ENCODE results near the gene CD14.
A peak's percentile ranks its signal among the peaks of the same experiment; 100 is the strongest.

Gene CD14

DNA sequence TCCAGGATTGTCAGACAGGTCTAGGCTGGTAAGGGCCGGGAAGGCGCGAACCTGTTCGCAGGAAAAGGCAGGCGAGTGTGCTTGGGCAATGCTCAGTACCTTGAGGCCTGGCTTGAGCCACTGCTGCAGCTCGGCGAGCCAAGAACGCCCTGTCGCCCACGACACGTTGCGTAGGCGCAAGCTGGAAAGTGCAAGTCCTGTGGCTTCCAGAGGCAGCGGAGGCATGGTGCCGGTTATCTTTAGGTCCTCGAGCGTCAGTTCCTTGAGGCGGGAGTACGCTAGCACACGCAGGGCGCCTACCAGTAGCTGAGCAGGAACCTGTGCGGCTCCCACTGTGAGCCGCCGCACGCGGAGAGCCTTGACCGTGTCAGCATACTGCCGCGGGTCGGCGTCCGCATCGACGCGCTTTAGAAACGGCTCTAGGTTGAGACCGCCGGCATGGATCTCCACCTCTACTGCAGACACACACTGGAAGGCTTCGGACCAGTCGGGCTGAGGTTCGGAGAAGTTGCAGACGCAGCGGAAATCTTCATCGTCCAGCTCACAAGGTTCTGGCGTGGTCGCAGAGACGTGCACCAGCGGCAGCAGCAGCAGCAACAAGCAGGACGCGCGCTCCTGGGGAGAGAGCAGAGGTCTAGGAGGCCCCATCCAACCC is 482 bp downstream of the CD14 start:
- Histone ChIP-seq H3K9ac (ENCODE audit: low read length) (no peak overlapping the region), H3K27ac (ENCODE audit: low read depth, low read length) (no peak overlapping the region), H3K27me3 (ENCODE audit: low read length) (no peaks in the 10 kb centered on the region)

DNA sequence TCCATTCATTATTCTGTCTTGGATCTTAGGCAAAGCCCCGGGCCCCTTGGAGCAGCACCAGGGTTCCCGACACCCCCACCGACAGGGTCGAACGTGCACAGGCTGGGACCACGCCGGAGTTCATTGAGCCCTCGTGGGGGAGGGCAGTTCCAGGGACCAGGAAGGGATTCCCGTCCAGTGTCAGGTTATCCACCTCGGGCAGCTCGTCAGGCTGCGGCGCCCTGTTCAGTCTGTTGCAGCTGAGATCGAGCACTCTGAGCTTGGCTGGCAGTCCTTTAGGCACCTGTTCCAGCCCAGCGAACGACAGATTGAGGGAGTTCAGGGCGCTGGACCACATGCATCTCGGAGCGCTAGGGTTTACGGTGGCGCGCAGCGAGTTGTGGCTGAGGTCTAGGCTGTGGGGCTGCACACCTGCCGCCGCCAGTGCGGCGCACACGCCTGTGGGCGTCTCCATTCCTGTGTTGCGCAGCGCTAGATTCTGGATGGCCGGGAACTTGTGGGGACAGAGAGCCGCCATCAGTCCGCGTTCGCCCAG is 1.1 kb downstream of the CD14 start:
- H2AFZ ChIP-seq (ENCODE audit: low read depth, low read length, severe bottlenecking), result no peak overlapping the region
- 0 out of 2 replicates have a peak, but pooled peaks cover 5% of the 10 kb centered on the region for H3F3A ChIP-seq (ENCODE audit: insufficient read depth)
- no peak overlapping the region for H3K4me3 ChIP-seq (ENCODE audit: insufficient read depth, low read length, poor library complexity, severe bottlenecking)
- peaks cover 15% of the 10 kb centered on the region; the same call in 1 of the 2 replicates for H3K9me3 ChIP-seq (ENCODE audit: insufficient read depth, low read length)
- H3K4me2 ChIP-seq (ENCODE audit: low read depth, low read length, poor library complexity, severe bottlenecking), result no peak overlapping the region
- H3K36me3 ChIP-seq (ENCODE audit: low read length), result no peaks in the 10 kb centered on the region
- TF ChIP-seq EZH2phosphoT487 (conservative IDR thresholded peaks at IDR 0.05; ENCODE audit: low read length), result no peak
- TF ChIP-seq, protein P1, sequence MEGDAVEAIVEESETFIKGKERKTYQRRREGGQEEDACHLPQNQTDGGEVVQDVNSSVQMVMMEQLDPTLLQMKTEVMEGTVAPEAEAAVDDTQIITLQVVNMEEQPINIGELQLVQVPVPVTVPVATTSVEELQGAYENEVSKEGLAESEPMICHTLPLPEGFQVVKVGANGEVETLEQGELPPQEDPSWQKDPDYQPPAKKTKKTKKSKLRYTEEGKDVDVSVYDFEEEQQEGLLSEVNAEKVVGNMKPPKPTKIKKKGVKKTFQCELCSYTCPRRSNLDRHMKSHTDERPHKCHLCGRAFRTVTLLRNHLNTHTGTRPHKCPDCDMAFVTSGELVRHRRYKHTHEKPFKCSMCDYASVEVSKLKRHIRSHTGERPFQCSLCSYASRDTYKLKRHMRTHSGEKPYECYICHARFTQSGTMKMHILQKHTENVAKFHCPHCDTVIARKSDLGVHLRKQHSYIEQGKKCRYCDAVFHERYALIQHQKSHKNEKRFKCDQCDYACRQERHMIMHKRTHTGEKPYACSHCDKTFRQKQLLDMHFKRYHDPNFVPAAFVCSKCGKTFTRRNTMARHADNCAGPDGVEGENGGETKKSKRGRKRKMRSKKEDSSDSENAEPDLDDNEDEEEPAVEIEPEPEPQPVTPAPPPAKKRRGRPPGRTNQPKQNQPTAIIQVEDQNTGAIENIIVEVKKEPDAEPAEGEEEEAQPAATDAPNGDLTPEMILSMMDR (IDR thresholded peaks at IDR 0.05; ENCODE audit: insufficient read depth, low read length, poor library complexity, severe bottlenecking), result no peak
- H3K9ac ChIP-seq (ENCODE audit: low read length), result no peak overlapping the region
- H3K79me2 ChIP-seq (ENCODE audit: insufficient read depth, low read length), result no peaks in the 10 kb centered on the region
- H4K20me1 ChIP-seq (ENCODE audit: low read depth, low read length), result no peaks in the 10 kb centered on the region
- H3K9me2 ChIP-seq (replicated peaks; ENCODE audit: insufficient read depth, low read length), result no peaks in the 10 kb centered on the region
- no peaks in the 10 kb centered on the region for H3K27me3 ChIP-seq (ENCODE audit: low read length)
- no peak overlapping the region for H3K27ac ChIP-seq (ENCODE audit: low read depth, low read length)

More for the DNA sequence above, 482 bp downstream of the CD14 start:
- no peaks in the 10 kb centered on the region for H3K9me2 ChIP-seq (replicated peaks; ENCODE audit: insufficient read depth, low read length)
- H3K36me3 ChIP-seq (ENCODE audit: low read length), result no peaks in the 10 kb centered on the region
- H4K20me1 ChIP-seq (ENCODE audit: low read depth, low read length), result no peaks in the 10 kb centered on the region
- no peaks in the 10 kb centered on the region for H3K79me2 ChIP-seq (ENCODE audit: insufficient read depth, low read length)
- H3K9me3 ChIP-seq (ENCODE audit: insufficient read depth, low read length), result peaks cover 14% of the 10 kb centered on the region; the same call in 1 of the 2 replicates
- TF ChIP-seq EZH2phosphoT487 (conservative IDR thresholded peaks at IDR 0.05; ENCODE audit: low read length), result no peak
- TF ChIP-seq, protein P1 (IDR thresholded peaks at IDR 0.05; ENCODE audit: insufficient read depth, low read length, poor library complexity, severe bottlenecking), result no peak
- no peak overlapping the region for H3K4me3 ChIP-seq (ENCODE audit: insufficient read depth, low read length, poor library complexity, severe bottlenecking)
- H3F3A ChIP-seq (ENCODE audit: insufficient read depth), result 0 out of 2 replicates have a peak, but pooled peaks cover 5% of the 10 kb centered on the region
- H2AFZ ChIP-seq (ENCODE audit: low read depth, low read length, severe bottlenecking), result peak overlapping the region; percentile 40
- peak overlapping the region; percentile 38 for H3K4me2 ChIP-seq (ENCODE audit: low read depth, low read length, poor library complexity, severe bottlenecking)

- H3K4me3 ChIP-seq (ENCODE audit: insufficient read depth, low read length, poor library complexity, severe bottlenecking), result no peak overlapping the region
- peaks cover 15% of the 10 kb centered on the region; the same call in 1 of the 2 replicates for H3K9me3 ChIP-seq (ENCODE audit: insufficient read depth, low read length)
- H3K36me3 ChIP-seq (ENCODE audit: low read length), result no peaks in the 10 kb centered on the region
- H3K79me2 ChIP-seq (ENCODE audit: insufficient read depth, low read length), result no peaks in the 10 kb centered on the region
- no peak overlapping the region for H3K27ac ChIP-seq (ENCODE audit: low read depth, low read length)
- no peak overlapping the region for H3K9ac ChIP-seq (ENCODE audit: low read length)
- 0 out of 2 replicates have a peak, but pooled peaks cover 5% of the 10 kb centered on the region for H3F3A ChIP-seq (ENCODE audit: insufficient read depth)
- no peak overlapping the region for H3K4me2 ChIP-seq (ENCODE audit: low read depth, low read length, poor library complexity, severe bottlenecking)
- no peaks in the 10 kb centered on the region for H3K9me2 ChIP-seq (replicated peaks; ENCODE audit: insufficient read depth, low read length)
- no peaks in the 10 kb centered on the region for H3K27me3 ChIP-seq (ENCODE audit: low read length)
- H2AFZ ChIP-seq (ENCODE audit: low read depth, low read length, severe bottlenecking), result no peak overlapping the region
- no peaks in the 10 kb centered on the region for H4K20me1 ChIP-seq (ENCODE audit: low read depth, low read length)
- TF ChIP-seq, protein P1 (IDR thresholded peaks at IDR 0.05; ENCODE audit: insufficient read depth, low read length, poor library complexity, severe bottlenecking), result no peak
- no peak for TF ChIP-seq EZH2phosphoT487 (conservative IDR thresholded peaks at IDR 0.05; ENCODE audit: low read length)
Measured at GRCh38 chr5:140631036-140631417, 1.9 kb downstream of the CD14 start.
